Activated naive CD4-positive, alpha-beta T cell treated with anti-CD3 and anti-CD28 coated beads, Interleukin-2, amount 50 U/mL, for 16 hours (primary cell): Measurements from ENCODE around the gene BAHCC1.

Source experiments
- DNase-seq: peaks from one replicate; pipeline ENCODE4 v3.0.0-alpha.2; 2020

BAHCC1 gene

DNA sequence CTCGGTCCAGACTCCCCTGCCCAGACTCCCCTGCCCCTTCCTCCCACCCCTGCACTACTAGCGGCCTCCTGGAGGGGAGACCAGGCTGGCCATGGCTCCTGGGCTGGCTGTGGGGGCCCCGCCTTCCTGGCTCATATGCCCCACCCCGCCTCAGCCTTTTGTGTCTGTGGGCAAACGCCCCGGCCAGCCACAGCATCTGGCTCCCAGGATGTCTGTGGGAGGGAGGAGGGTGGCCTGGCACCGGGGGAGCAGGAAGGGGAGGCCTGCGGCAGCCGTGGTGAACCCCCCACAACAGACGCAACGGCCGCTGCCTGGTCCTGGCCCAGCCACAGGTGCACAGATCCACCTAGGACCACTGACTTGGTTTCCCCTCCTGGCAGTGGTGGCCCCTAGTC, 32.9 kb downstream of the BAHCC1 start:
- DNase-seq, result no peak

DNA sequence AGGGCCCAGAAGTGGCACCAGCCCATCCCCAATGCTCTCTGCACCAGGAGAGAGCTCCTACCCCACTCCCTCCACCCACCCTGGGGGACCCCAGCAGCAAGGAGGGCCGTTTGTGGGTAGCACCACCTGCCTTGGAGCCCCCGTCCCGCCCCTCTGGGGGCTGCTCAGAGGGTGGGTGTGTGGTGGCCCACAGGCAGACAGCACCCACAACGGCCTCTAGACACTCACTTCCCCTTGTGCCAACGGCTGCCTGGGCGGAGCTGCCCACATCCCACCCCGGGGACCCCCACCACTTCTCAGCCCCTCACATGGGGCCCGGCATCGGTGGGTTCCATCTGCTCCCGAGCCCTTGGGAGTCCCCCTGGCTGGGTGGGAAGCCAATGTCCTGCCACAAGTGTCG, 33.3 kb downstream of the BAHCC1 start:
- DNase-seq, result no peak

DNA sequence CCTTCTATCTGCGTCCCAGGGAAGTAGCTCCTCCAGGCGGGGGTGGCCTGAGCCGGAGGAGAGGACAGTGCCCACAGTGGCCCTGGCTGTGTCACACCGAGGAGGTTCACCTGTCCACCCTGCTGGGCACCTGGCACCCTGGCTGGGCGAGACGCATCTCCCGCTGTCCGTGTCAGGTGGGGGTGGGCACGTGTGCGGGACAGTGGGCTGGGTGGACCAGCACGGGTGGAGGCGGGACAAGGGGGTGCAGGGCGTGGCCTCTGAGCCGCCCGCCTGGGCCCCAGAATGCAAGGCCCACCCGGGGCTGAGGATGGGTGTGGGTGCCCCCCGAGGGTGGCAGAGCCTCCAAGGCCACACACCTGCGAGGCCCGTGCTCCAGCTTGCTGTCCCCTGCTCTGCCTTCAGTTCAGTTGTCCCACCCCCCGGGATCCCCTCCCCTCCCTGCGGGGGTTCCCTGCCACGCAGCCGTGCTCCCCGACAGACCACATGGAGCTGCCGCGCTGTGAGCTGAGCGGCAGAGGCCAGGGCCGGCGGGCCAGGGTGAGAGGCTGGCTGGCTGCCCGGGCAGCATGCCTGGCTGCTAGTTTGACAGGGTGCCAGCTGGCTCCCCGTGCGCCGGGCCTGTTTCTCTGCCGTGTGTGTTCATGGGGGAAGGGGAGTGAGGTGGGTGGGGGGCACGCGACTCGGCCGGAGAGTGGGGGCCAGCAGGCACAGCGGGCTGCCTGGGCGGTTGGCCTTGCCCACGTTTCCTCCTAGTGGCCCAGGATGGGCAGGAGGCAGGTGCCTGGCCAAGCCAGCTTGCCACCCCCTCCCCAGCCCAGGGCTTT, 33.9 kb downstream of the BAHCC1 start:
- DNase-seq, result peak; percentile 19

DNA sequence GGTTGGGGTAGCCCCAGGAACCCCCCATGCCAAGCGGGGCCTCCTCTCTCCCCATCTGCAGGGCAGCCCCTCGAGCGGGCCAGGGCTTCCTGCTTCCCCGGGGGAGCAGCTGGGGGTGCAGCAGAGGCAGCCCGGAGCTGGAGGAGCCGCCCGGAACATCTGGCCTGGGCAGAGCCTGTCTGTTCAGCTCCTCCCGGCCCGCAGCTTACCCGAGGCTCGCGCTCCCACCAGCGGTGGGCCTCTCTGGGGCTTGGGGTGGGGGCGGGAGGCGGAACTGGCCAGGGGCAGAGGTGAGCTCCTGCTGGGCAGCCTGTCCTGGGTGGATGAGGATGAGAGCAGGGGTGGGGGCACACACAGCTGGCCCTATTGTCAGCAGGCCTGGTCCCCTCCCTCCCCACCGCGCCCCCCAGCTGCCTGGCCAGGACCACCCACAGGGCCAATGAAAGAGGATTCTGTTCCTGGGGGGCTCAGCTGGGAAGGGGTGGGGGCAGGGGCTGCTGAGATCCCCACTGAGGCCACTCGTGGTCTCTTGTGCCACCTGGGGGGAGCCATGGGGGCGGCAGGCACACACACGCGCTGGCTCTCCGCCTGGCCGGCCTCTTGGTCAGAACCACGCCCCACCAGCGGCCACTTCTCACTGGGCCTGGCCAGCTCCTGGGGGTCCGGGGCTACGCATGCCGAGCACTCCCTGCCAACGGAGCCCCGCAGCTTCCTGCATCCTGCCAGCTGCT, 34.7 kb downstream of the BAHCC1 start:
- DNase-seq, result no peak

DNA sequence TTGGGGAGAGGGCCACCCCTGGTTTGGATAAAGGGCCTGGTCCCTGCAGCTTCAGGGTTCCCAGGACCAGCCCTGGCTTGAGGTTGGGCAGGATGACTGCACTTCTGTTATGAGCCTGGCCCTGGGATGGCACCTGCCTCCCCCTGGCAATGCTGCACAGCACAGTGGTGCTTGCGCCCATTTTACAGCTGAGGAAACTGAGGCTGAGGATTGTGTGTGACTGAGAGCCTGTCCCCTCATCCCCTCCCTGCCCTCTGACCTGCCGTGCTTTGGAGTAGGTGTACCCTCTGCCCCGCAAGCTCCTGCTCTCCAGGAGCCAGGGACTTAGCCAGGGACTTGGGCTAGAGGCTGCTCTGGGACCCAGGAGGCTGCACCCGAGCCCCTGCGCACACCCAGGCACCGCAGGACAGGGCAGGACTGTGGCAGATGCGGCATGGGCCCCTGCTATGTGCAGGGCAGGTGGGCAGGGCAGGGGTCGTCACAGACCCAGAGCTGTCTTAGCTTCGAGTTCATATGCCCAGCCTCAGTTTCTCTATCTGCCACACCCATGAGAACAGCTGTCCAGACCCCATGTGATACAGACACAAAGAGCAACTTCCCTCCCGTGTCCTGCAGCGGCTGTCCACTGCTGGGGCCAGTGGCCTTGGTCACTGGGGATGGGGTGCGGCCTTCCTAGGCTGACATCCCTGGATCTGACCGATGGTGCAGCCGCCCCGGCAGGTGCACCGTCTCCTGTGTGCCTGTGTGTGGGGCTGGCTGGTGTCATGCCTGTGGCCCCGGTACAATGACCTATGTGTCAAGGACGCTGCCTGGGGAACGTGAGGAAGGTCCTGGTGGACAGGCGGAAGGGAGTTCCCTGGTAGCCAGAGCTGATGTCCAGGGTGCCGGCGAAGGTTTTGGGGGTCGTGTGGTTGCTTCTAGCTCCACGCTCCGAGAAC, 36.6 kb downstream of the BAHCC1 start:
- DNase-seq, result no peak

DNA sequence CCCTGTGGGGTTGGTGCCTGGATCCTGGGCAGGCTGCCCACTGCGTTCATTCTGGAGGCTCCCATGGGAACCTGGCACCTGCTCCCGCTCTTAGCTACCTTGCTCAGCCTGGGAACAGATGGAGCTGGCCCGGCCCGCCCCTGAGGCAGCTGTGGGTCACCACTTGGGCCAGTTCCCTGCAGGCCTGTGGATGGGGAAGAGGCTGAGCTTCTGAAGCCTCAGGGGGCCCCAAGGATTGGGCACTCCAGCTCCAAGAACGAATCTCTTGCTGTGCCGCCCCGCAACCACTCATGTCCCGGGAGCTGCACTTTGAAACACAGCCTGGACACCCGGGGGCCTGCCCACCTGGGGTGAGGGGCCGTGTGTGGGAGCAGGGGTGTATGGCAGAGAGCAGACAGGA, 37.7 kb downstream of the BAHCC1 start:
- no peak for DNase-seq

DNA sequence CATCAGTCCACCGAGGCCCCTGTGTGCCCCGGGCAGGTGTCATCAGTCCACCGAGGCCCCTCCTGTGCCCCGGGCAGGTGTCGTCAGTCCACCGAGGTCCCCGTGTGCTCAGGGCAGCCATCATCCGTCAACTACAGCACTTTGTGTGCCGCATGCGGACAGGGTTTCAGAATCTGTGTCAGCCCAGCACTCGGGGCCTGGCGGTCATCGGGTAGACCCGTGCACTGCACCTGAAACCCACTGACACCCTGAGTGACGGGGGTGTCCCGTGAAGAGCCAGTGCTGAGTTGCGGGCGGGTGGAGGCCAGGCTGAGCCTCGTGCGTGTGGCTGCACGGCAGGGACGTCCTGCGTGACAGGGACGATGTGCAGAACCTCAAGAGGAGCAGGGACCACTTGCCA, 38.4 kb downstream of the BAHCC1 start:
- DNase-seq, result no peak

DNA sequence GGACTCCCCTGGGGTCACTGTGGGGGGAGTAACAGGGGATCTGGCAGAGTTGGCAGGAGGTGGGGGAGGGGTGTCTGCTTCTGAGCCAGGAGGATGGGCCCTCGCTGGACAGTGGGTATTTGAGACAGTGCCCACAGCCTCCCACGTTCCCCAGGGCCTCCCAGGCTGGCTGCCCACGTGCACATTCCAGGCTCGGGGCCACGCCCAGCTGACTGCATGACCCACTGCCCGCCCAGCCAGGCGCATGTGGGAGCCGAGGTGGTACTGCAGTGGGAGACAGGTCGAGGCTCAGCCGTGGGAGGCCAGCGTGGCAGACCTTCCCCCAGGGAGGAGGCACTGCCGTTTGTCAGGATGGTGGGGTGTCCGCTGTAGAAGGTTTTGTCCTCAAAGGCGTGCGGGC, 38.8 kb downstream of the BAHCC1 start:
- DNase-seq, result no peak

DNA sequence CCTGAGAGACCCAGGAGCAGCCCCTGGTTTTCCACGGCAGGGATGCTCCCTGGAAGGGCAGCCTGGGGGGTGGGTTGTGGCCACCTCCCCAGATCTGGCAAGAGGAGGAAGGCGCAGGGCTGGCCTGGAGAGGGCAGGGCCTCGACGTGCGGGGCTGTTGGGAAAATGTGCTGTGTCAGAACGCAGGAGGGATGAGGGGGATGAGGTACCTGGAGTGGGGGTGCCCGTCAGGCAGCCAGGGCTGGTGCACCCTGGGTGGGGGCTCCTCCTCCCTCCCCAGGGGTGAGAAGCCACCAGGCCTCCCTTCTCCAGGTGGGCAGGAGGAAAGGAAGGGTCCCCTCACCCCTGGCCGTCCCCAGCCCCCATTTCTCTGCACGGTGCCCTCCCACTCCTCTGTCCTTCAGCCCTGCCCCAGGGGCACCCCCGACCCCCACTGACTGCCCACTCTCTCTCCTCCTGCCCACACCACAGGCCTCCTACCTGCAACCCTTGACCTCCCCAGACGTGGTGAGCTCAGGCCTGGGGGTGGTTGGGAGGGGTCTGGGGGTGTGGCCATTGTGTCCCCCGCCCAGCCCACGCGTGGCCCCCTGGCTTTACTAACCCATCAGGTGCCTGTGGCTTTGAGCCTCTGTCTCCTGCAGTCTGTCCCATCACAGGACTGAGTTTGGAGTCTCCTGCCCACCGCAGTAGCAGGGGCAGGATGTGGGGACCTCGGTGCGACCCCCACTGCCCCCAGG, 39.6 kb downstream of the BAHCC1 start:
- DNase-seq, result no peak

DNA sequence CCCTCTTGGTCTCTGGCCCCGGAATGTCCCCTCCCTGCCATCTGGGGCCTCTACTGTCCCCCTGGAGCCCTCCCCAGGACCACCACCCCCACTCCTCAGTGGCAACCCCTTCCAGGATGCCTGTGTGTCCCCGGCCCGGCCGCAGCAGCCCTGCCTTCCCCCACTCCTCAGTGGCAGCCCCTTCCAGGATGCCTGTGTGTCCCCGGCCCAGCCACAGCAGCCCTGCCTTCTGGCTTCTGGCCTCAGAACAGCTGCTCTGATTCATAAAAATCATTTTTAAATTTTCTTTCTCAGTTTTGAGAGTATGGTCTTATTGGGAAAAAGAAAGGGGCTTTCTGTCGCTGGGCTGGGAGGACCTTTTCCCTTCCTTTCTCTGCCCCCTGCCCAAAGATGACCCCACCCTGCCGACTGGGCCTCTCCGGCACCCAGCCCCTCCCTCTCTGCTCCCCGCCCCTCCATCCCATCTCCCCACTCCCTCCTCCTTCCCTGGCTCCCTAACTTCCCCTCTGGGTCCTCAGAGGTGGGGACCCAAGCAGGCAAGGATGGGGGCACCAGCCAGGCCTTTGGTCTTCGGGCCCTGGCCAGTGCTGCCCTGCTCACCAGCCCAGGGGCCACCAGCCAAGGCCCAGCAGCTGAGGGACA, 40.5 kb downstream of the BAHCC1 start:
- DNase-seq, result no peak

DNA sequence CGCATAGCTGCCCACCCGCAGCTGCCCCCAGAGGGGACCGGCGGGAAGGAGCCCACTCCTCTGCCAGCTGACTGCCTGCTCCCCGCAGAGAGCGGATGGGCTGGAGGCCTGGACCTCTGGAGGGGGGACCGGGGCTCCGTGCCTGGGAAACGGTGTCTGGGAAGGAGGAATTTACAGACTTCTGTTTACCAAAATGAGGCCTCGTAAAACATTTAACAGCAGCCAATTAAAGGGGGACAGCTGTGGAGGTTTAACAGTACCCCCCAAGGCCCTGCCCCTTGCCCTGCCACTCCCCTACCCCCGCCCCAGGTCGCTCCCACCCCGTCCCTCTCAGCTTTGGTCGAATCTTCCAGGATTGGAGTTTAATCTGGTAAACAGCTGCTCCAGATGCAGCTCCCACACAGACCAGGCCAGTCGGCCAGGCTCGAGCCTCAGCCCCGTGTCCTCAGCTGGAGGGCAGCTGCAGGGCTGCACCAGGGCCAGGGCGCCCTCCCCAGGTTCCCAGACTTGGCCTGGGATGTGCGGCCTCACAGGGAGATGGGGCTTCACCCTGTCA, 41.1 kb downstream of the BAHCC1 start:
- DNase-seq, result no peak

DNA sequence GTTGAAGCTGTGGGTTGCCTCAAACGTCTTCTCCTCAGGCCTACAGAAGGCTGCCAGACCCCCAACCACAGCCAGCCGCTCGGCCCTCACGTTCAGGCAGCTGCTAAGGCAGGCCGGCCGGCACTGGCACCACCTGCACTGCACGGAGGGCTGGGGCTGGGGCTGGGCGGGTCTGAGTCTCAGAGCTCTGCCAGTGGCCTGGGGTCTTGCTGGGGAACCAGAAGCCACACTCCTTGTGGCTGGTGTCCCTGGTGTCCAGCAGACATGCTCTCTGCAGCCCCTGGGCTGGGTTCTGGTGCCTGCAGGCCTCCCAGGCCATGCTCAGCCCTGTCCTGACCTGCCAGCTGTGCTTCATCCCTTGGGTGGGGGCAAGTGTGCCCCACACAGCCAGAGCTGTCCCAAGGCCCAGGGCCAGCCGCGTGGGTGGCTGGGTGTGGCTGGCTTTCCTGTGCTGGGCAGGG, 42.0 kb downstream of the BAHCC1 start:
- no peak for DNase-seq

DNA sequence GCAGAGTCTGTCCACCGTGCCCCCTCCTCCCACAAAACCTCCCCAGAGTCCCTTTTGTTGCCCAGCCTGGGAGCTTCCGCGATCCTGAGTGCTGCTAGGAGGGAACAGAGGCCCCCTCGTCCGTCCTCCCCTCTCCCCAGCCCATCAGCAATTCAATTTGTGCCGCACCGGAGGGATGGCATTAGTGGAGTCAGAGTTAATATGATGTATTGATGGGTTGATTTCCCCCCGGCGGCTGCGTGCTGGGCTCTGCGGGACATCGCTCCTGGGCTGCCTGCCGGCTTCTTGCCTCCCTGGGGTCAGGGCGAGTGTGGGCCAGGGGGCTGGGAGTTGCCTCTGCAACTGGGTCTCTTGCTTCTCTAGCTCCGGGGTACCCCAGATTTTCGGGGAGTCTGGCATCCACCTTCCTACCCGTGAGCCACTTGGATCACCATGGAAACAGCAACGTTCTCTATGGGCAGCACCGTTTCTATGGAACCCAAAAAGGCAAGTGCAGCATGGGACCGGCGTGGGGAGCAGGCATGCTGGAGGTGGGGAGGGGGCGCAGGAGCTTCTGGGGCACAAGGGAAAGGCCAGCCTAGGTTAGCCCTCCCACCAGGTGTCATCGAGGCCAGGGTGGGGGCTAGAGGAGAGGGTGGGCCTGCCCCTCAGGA, 42.9 kb downstream of the BAHCC1 start:
- no peak for DNase-seq

DNA sequence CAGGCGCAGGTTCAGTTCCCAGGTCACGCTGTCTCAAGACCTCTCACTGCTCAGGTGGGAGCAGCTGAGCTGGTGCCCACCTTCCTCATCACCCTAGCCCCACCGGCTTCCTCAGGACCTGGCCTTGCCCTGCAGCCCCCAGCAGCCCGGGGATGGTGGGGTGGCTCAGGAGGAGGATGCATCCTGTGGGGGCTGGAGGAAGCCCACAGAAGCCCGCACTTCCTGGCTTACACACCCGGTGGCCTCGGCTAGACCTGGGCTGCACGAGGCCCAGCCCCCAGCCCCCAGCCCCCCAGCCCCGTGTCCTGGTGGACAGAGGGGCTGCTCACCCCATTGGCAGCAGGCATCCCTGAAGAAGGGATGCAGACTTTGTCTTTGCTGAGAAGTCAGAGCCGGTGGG, 43.4 kb downstream of the BAHCC1 start:
- DNase-seq, result no peak

DNA sequence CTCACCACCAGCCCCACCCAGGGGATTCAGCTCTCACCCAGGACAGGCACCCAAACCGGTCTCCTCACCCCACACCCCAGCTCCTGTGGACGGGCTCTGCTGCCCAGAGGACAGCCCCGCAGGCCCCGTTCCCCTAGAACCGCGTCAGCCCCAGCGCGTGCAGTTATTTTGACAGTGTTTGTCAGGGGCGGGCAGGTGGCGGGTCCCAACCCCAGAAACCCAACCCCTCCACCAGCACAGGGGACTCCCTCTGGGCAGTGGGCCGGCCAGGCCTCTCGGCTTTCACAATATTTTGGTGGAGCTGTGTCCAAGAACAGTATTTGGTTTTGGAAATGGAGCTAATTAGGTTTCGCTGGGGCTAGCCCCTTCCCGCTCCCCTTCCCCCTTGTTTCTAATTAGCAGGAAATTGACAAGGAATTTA, 44.8 kb downstream of the BAHCC1 start:
- DNase-seq, result no peak

DNA sequence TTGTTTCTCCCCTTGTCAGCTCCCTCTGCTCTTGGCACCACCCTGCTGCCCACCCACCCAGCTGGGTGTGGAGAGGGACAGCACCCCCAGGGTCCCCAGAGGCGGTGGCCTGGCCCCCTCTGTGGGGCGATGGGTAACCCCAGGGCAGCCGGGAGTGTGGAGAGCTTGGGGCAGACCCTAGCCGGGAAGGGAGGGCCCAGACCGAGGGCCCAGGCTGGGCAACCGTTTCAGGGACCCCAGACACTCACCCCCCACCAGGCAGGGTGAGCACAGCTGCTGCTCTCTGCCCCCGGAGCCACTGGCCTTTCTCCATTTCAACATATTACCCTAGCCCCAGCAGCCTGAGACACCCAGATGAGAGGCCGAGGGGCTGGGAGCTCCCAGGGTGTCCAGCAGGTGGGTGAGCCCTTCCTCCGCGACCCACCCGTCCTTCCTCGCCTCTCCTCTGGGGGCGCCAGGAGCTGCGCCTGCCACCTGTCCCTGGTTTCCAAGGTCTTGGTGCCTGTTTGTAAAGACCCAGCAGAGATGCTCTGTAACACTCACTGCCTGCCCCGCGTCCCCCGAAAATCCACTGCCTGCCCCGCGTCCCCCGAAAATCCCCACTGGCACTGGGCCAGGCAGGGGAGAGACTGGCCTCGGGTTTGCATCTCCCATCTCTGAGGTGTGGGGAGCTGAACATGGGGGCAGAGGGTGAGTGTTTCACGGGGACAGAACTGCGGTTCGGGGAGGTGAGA, 45.4 kb downstream of the BAHCC1 start:
- no peak for DNase-seq

DNA sequence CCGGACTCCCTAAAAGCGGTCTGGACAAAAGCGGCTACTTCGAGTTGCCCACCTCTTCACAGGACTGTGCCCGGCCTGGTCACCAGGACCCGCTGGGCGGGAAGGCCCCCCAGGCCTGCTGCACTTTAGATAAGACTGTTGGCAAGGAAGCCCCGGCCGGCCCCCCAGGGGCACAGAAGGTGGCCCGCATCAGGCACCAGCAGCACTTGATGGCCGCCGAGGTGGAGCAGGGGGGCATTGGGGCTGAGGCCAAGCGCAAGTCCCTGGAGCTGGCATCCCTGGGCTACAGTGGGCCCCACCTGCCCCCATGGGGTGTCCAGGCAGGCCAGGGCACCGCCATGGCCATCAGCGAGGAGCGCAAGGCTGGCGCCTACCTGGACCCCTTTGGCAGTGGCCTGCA, 47.5 kb downstream of the BAHCC1 start:
- DNase-seq, result no peak

DNA sequence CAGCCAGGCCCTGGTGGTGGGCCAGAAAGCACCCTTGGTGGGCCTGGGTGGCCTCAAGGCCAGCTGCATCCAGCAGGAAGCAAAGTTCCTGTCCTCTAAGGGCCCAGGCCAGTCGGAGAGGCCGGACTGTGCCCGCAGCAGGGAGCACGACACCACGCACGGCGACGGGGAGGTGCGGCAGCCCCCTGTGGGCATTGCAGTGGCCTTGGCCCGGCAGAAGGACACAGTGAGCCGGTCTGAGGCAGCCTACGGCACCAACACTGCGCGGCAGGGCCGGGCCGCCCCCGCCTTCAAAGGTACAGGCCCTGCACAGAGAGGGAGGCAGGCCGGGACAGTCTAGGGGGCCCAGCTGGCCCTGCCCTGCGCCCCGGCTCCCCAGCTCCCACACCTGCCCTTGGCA, 48.0 kb downstream of the BAHCC1 start:
- no peak for DNase-seq

DNA sequence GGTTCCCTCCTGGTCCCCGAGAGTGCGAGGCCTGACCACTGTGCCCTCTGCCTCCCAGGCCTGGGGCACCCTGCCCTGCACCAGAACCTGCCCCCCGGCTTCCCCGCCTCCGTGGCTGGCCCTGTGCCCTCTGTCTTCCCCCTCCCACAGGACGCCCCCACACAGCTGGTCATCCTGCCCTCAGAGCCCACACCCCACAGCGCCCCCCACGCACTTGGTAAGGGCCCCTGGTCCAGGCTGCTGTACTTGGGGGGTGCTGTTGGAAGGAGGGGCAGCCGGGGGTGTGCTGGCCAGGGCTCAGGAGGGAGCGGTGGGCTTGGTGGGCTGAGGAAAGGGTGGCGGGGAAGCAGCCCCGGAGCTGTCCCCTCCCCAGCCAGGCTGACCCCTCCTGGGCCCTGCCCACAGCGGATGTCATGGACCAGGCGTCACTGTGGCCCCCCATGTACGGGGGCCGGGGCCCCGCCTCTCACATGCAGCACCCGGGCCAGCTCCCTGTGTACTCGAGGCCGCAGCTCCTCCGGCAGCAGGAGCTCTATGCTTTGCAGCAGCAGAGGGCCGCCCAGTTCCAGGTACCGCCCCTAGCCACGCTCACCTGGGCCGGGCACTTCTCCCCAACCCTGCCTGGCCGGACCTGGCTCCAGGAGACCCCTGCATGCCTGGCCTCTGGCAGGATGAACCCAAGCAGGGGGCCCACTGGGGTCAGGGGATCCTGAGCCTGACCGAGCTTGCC, 49.5 kb downstream of the BAHCC1 start:
- no peak for DNase-seq
